Heart left ventricle (tissue), 16 donors: ENCODE data around the gene TXLNG. TPM values are rescaled to one million over a fixed set of nuclear protein-coding genes. Genes with fewer than 3 reads are reported as not detected.

Experiments
- ATAC-seq, 4 donors: fragments of 200-7000 bp; cut with Tn5 transposase; one replicate each; pipeline ENCODE4 v1.9.1; 2020 to 2022; ENCODE audit warnings: moderate library complexity in 4 of 4, mild to moderate bottlenecking in 3 of 4, moderate number of reproducible peaks in 1 of 4
- DNase-seq, 5 donors: peaks; one replicate each; pipeline ENCODE4 v3.0.0-alpha.2; 2020
- H3K27ac ChIP-seq, 12 donors: fragments of 200-600 bp; sonication (generic) in 4 of 12; one replicate each; pipeline versions ENCODE4 v1.5.0 to v1.8.0; 2016 to 2022; ENCODE audit warnings: mild to moderate bottlenecking in 2 of 12
- H3K27me3 ChIP-seq, 9 donors: fragments of 200-600 bp; sonication (generic) in 2 of 9; one replicate each; pipeline versions ENCODE4 v1.5.1 to v1.8.0; 2016 to 2022; ENCODE audit warnings: mild to moderate bottlenecking in 3 of 9
- H3K36me3 ChIP-seq, 9 donors: fragments of 200-600 bp; sonication (generic) in 2 of 9; one replicate each; pipeline versions ENCODE4 v1.5.0 to v1.8.0; 2018 to 2022; ENCODE audit warnings: mild to moderate bottlenecking in 2 of 9
- H3K4me1 ChIP-seq, 12 donors: fragments of 200-600 bp; sonication (generic) in 4 of 12; one replicate each; pipeline versions ENCODE4 v1.5.0 to v1.8.0; 2016 to 2022; ENCODE audit warnings: mild to moderate bottlenecking in 3 of 12
- H3K4me3 ChIP-seq, 12 donors: fragments of 200-600 bp; sonication (generic) in 4 of 12; one replicate each; pipeline versions ENCODE4 v1.5.0 to v1.8.0; 2017 to 2022; ENCODE audit warnings: mild to moderate bottlenecking in 9 of 12, moderate library complexity in 4 of 12
- H3K9me3 ChIP-seq, 12 donors: fragments of 200-600 bp; sonication (generic) in 4 of 12; one replicate each; pipeline versions ENCODE4 v1.5.0 to v1.8.0; 2016 to 2022; ENCODE audit warnings: mild to moderate bottlenecking in 1 of 12
- POLR2A ChIP-seq, 2 donors: fragments of 450-650 bp; IDR thresholded peaks; one replicate each; pipeline ENCODE4 v1.6.1; 2017; ENCODE audit warnings: antibody characterized with exemption in 2 of 2, mild to moderate bottlenecking in 2 of 2, moderate library complexity in 2 of 2
- WGBS, 4 donors: extraction: QIAGEN DNeasy Blood & Tissue Kit in 2 of 4; methylation state at CpG; one replicate each; pipeline versions ENCODE4 v1.1.5 to v1.1.7; 2013 to 2018; 5-methylcytosine and 5-hydroxymethylcytosine counted together
- intact Hi-C, 10 donors: fragments of 100-400 bp; cut with DNase I; formaldehyde crosslinking; loops; one replicate each; pipeline versions ENCODE4 v1.11.1 to v1.14.2; 2022
- polyA plus RNA-seq, 2 donors: library from polyadenylated mRNA; stranded (reverse); fragments of 200-250 nt; gene quantifications; one replicate each; pipeline ENCODE4 v1.2.3, GENCODE V29; 2013
- total RNA-seq, 9 donors: library from RNA; depleted of rRNA in 2 of 9; stranded (reverse); fragments of >200 nt in 2 of 9; fragmentation: NEBNext Ultra II Directional in 3 of 9; extraction: Animal tissue kit (Norgen Biotek cat#: 25700) in 3 of 9; gene quantifications; one replicate each; pipeline versions ENCODE4 v1.1.0 to v1.2.4, GENCODE V29; 2016 to 2023
- TF ChIP-seq, protein P1 (sequence below), 12 donors: fragments of 200-600 bp; sonication (generic) in 4 of 12; IDR thresholded peaks; one replicate each; pipeline versions ENCODE4 v1.5.0 to v1.8.0; 2018 to 2022; ENCODE audit warnings: antibody characterized with exemption in 12 of 12, mild to moderate bottlenecking in 5 of 12
- donor health status: ischemic (EF 13 %, LVEDD 7.1; RV severe dilation, severe dysfunction).
- donor health status: healthy with polysubstance abuse.
- donor health status: DM: no; HTN: yes; CAD: no.
- donor health status: DM: no; HTN: no; CAD: no.
- donor health status: ischemic (EF 25% LVEDD 6.9; RV normal size, moderate dysfunction).
- donor health status: ischemic (EF 25% LVEDD 5.7; RV mildly dilated, moderate dysfunction).
- donor health status: healthy.
- donor health status: DM: yes; HTN: yes; CAD: no.
- donor health status: ischemic (EF 35%, LVEDD 5.7; RV mildly dilated, moderate dysfunction).
- donor health status: nonischemic (EF 11% LVEDD 7.7; RV severe dilation, severe dysfunction).
- donor health status: DM: yes; HTN: yes; CAD: no.
- donor health status: PGD.
- donor health status: ischemic (EF 29% LVEDD 5.4; RV normal size, mild dysfunction).
- donor health status: nonischemic (EF 23%, LVEDD 6.1; RV moderate dilation, normal function).

TXLNG gene
- total and polyA plus RNA-seq, 11 donors, result 3.0 to 8.1 (median 6.2) TPM

DNA sequence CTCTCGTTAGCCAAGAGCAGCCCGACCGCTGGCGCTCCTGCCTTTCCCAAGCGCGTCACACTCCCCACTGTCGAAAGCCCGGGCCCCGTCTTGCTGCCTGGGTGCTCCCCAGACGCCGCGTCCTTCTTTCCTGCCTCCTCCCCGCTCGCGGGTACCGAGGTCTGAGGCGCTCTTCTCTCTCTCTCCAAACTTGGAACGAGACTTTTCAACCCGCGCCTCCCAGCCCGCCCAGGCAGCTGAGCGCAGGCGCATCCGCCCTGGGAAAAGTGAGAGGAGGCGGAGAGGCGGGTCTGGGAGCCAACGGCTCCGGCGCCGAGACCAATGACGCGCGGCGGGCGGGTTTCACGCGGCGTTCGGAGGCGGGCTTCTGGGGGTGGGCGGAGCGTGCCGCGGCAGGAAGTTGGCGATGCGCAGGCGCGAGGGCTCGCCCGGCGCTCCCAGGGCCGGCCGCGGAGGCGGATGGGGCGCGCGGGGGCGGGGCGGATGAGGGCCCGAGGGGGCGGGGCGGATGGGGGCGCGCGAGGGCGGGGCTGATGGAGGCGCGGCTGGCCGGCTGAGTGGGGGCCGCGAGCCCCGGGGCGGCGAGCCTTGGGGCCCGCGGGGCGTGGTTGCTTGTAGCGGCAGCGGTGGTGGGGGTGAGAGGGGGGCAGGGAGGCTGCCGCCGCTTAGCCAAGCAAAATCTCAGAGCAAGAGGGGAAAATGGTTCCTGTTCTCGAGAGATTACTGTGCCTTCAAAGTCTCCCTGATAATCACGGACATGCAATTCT, 84.0 kb downstream of the TXLNG start, which contains the start of gene RBBP7:
RBBP7 (minus strand) TSS at position 268 of the 767 bp plus-strand sequence. CDS start 309 bp downstream, outside the sequence.
- intact Hi-C loops, result loop anchor here in 1 of 10 donors (2.0 to 5.0 kb wide), 2 partner anchors 83 to 151 kb away; partner anchors contain the start of genes SYAP1 and TXLNG
- TF ChIP-seq, protein P1, sequence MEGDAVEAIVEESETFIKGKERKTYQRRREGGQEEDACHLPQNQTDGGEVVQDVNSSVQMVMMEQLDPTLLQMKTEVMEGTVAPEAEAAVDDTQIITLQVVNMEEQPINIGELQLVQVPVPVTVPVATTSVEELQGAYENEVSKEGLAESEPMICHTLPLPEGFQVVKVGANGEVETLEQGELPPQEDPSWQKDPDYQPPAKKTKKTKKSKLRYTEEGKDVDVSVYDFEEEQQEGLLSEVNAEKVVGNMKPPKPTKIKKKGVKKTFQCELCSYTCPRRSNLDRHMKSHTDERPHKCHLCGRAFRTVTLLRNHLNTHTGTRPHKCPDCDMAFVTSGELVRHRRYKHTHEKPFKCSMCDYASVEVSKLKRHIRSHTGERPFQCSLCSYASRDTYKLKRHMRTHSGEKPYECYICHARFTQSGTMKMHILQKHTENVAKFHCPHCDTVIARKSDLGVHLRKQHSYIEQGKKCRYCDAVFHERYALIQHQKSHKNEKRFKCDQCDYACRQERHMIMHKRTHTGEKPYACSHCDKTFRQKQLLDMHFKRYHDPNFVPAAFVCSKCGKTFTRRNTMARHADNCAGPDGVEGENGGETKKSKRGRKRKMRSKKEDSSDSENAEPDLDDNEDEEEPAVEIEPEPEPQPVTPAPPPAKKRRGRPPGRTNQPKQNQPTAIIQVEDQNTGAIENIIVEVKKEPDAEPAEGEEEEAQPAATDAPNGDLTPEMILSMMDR (IDR thresholded peaks at IDR 0.05), result no peak
- TF ChIP-seq POLR2A (IDR thresholded peaks at IDR 0.05), result peak in 1 of 2 donors; percentile 88
- DNase-seq (peak; percentile 91 to 96 (median 95)), ATAC-seq (peak; percentile 96 to 98 (median 98))
- Histone ChIP-seq H3K4me3 (peak within 1 kb of the TSS; percentile 46 to 86 (median 66)), H3K36me3 (peaks cover 0 to 9% (median 0%) of the 10 kb centered on the region in 9 donors), H3K4me1 (peaks cover 0 to 29% (median 12%) of the 10 kb centered on the region in 12 donors), H3K27me3 (peaks cover 0 to 64% (median 0%) of the 10 kb centered on the region in 9 donors), H3K9me3 (no peaks in the 10 kb centered on the region), H3K27ac (peak within 1 kb of the TSS; percentile 87 to 97 (median 92))
- 1 to 12% (median 1%) methylated on average over 23 to 84 of the region's 84 CpGs for WGBS, 4 donors

DNA sequence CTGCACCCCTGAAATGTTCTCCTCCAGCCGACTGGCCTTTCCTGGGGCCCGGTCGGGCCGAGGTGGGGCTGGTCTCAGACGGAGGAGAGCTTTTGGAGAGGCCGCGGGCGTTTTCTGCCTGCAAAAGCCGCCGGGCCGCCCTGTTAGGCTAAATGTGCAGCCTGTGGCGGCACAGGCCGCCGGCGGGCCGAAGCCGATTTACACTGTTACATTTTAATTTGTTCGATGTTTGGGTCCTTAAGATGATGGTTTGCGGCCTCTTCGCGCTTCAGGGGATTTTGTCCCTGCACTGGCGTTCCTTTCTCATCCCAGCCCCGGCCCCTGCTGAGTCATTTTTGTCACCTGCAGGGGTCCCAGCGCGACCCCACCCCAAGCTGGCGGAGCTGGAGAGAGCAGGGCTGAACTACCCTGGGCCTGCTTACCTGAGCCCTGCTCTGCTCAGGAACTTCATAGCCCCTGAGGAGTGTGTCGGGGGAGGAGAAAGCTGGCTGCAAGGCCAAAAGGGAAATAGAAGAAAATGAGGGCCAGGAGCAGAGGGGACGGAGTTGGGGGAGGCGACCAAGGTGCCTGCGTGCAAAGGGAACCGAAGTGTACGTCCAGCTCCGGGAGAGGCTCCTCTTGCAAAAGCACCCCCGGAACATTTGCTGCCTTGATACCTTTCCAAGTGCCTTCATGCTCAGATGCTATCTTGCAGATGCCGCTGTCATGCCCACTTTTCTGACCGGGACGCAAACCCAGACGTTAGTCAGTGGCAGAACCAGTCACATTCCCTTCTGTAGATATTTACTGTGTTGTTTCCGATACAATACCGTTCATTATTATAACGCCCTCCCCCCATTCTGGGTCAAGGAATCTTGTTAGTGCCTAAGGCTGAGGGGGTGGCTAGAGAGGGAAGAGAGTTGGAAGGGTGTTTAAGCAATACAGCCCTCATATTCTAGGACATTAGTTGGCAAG, 84.9 kb downstream of the TXLNG start:
- ATAC-seq (peak; percentile 4 to 17 (median 12)), DNase-seq (peak; percentile 8 to 61 (median 27))
- Histone ChIP-seq H3K4me1 (peaks cover 0 to 27% (median 12%) of the 10 kb centered on the region in 12 donors), H3K9me3 (no peaks in the 10 kb centered on the region), H3K27ac (peak overlapping the region; percentile 83 to 97 (median 92)), H3K4me3 (peak overlapping the region; percentile 39 to 77 (median 59)), H3K36me3 (peaks cover 0 to 6% (median 0%) of the 10 kb centered on the region in 9 donors), H3K27me3 (peaks cover 0 to 61% (median 0%) of the 10 kb centered on the region in 9 donors)
- intact Hi-C loops, result loop anchor here in 1 of 10 donors (2.0 to 5.0 kb wide), 2 partner anchors 84 to 152 kb away; partner anchors contain the start of genes SYAP1 and TXLNG
- 4 to 31% (median 12%) methylated on average over 37 to 41 of the region's 41 CpGs for WGBS, 4 donors
- TF ChIP-seq, protein P1 (IDR thresholded peaks at IDR 0.05), result no peak
- TF ChIP-seq POLR2A (IDR thresholded peaks at IDR 0.05), result no peak

DNA sequence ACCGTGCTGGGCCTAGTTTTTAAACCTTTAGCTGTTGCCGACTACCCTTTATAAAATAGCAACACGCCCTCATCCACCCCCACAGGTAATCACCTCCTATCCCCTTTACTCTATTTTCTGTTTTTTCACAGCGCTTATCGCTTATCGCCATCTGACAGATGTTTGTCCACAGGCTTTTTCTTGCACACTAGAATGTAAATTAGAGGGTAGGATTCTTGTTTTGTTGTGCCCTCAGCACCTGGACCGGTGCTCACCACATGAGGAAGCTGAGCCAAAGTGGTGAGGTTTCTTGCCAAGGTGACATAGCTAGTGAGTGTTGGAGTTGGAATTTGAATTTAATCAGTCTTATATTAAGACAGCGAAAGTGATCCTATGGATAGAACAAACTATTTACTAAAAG, 86.8 kb downstream of the TXLNG start:
- H3K27me3 ChIP-seq, result peaks cover 0 to 63% (median 0%) of the 10 kb centered on the region in 9 donors
- intact Hi-C loops, result loop anchor here in 1 of 10 donors (5.0 kb wide), 1 partner anchor 86 kb away; the partner anchor contains the start of gene TXLNG
- no peak for TF ChIP-seq POLR2A (IDR thresholded peaks at IDR 0.05)
- TF ChIP-seq, protein P1 (IDR thresholded peaks at IDR 0.05), result no peak
- DNase-seq, result no peak
- H3K27ac ChIP-seq, result no peak overlapping the region
- peaks cover 0 to 25% (median 11%) of the 10 kb centered on the region in 12 donors for H3K4me1 ChIP-seq
- ATAC-seq, result no peak
- no peaks in the 10 kb centered on the region for H3K9me3 ChIP-seq
- H3K4me3 ChIP-seq, result no peak overlapping the region
- 80 to 91% (median 86%) methylated on average over 8 of the region's 8 CpGs for WGBS, 4 donors
- no peaks in the 10 kb centered on the region for H3K36me3 ChIP-seq
